SK-N-MC (cell line): Measurements from ENCODE around the gene TMPRSS9.

Source experiments
- EZH2 ChIP-seq: fragments of 200-600 bp; sonication (generic); IDR thresholded peaks from one replicate; pipeline ENCODE4 v1.6.1; 2017; ENCODE audit warnings: antibody characterized with exemption
- POLR2AphosphoS5 ChIP-seq: IDR thresholded peaks from 2 replicates; pipeline ENCODE4 v1.6.1; 2012; ENCODE audit warnings: mild to moderate bottlenecking, low read depth, low read length, borderline replicate concordance

- TF ChIP-seq POLR2AphosphoS5 (no peak), EZH2 (no peak)
Measured at GRCh38 chr19:2444251-2445002, 84.4 kb downstream of the TMPRSS9 start.
